HG03571 (cell line): Measurements from ENCODE around the gene MMP13.
"Not testable (repeated sequence)": the region's sequence is repeated elsewhere in the genome, so short reads cannot be mapped to it uniquely, and the experiment has no call there.

Source experiments
- ATAC-seq: cut with Tn5 transposase; IDR thresholded peaks from one replicate; pipeline ENCODE4 v1.9.1; 2021; ENCODE audit not compliant: unreplicated experiment

MMP13 gene

GRCh38 chr11:102905848-102906247, 49.7 kb downstream of the MMP13 start:
- ATAC-seq = not testable (repeated sequence)

- not testable (repeated sequence) for ATAC-seq
These were observed 51.6 kb downstream of the MMP13 start for GRCh38 chr11:102903895-102904294.

GRCh38 chr11:102900346-102900745, 55.2 kb downstream of the MMP13 start:
- ATAC-seq = no peak
